ENCODE measurements around the gene OMA1. TPM values are rescaled to one million over a fixed set of nuclear protein-coding genes. Genes with fewer than 3 reads are reported as not detected.
A peak's percentile ranks its signal among the peaks of the same experiment; 100 is the strongest.

The OMA1 gene
- total and polyA plus RNA-seq, 2 of the 4 experiments (the other 2 are of a cell fraction), result 5.9 to 6.4 TPM

DNA sequence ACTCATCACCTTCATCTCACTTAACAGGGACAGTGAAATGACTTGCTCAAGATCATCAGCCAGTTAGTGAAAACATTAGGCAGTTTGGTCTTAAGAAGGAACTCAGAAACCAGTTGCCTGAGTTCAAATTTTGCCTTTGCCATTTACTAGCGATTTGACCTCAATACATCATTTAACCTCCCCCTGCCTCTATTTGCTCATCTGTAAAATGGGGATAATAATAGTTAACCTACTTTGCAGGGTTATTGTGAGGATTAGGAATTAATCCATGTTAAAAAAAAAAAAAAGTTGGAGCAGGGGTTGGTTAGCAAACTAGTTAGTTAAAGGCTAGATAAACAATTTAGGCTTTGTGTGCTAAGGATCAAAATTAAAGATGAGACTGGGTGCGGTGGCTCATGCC lies 41.1 kb upstream of the OMA1 start:
- Histone ChIP-seq H3K14ac (replicated peaks; ENCODE audit: low read depth, low read length) (no peak overlapping the region), H3K36me3 (ENCODE audit: control insufficient read depth, insufficient read depth, low read length) (no peaks in the 10 kb centered on the region), H3K9ac (ENCODE audit: low read depth, low read length) (no peak overlapping the region), H3K23ac (ENCODE audit: low read depth, low read length) (no peak overlapping the region), H3K18ac (ENCODE audit: low read depth, low read length) (no peak overlapping the region), H2AK9ac (replicated peaks; ENCODE audit: low read depth, low read length, poor library complexity) (no peak overlapping the region), H2BK15ac (ENCODE audit: low read depth, low read length) (peak overlapping the region; percentile 28; the same call in 1 of the 3 replicates), H2AFZ (replicated peaks; ENCODE audit: low read length, poor library complexity) (no peak overlapping the region), H3K79me1 (ENCODE audit: low read depth in 1 of 2, low read length in 2 of 2) (no peaks in the 10 kb centered on the region), H3K27me3 (ENCODE audit: control insufficient read depth, insufficient read depth, low read length) (no peaks in the 10 kb centered on the region), H2BK120ac (ENCODE audit: low read depth, low read length) (peak overlapping the region; percentile 12; the same call in 1 of the 2 replicates), H3K9me3 (ENCODE audit: control insufficient read depth, insufficient read depth, low read length) (no peaks in the 10 kb centered on the region), H3K4me1 (ENCODE audit: control insufficient read depth, insufficient read depth, low read length) (peaks cover 19% of the 10 kb centered on the region), H2BK20ac (ENCODE audit: low read depth, low read length) (no peak overlapping the region), H4K20me1 (ENCODE audit: insufficient read depth, low read length) (no peaks in the 10 kb centered on the region), H3K4me2 (ENCODE audit: low read depth, low read length) (no peak overlapping the region), H3K9me1 (ENCODE audit: insufficient read depth, low read length) (peaks cover 22% of the 10 kb centered on the region), H3K56ac (ENCODE audit: extremely low read depth, insufficient read depth, low read length) (no peak overlapping the region), H3K27ac (ENCODE audit: insufficient read depth, low read length) (no peak overlapping the region), H4K8ac (ENCODE audit: low read depth in 2 of 2, low read length in 2 of 2) (no peak overlapping the region), H4K91ac (ENCODE audit: insufficient read depth, low read depth, low read length) (no peak overlapping the region), H2BK5ac (ENCODE audit: low read depth, low read length, poor library complexity, severe bottlenecking) (no peak overlapping the region), H3K4ac (ENCODE audit: low read depth, low read length) (no peak overlapping the region), H2AK5ac (ENCODE audit: low read depth, low read length) (no peak overlapping the region), H4K5ac (ENCODE audit: low read depth, low read length) (no peak overlapping the region), H3K4me3 (ENCODE audit: insufficient read depth, low read depth, low read length) (no peak overlapping the region)
- dilution Hi-C loops (cut with HindIII; ENCODE audit: low sequenced_read_pairs, unreplicated experiment), result no loop called here
- BruUV-seq (replicated peaks), result no TSS peak
- in situ Hi-C loops (cut with MboI; ENCODE audit: low sequenced_read_pairs), result no loop called here
- intact Hi-C loops (cut with micrococcal nuclease), result no loop called here
- ChIA-PET POLR2A (ENCODE audit: unreplicated experiment) (no interaction called here), CTCF (no interaction called here)
- DNase-seq, result no peak
- WGBS, 2 experiments (ENCODE audit: extremely low coverage in 2 of 2, insufficient read length in 1 of 2), result no CpG with 5 or more reads among the region's 2 CpGs
- no peak for ATAC-seq (ENCODE audit: low read depth)
- no peak for TF ChIP-seq FOS (IDR thresholded peaks at IDR 0.05; ENCODE audit: low read depth, low read length)
- no peak for TF ChIP-seq MAFK (IDR thresholded peaks at IDR 0.05; ENCODE audit: low read depth, low read length)
- TF ChIP-seq, protein P1, sequence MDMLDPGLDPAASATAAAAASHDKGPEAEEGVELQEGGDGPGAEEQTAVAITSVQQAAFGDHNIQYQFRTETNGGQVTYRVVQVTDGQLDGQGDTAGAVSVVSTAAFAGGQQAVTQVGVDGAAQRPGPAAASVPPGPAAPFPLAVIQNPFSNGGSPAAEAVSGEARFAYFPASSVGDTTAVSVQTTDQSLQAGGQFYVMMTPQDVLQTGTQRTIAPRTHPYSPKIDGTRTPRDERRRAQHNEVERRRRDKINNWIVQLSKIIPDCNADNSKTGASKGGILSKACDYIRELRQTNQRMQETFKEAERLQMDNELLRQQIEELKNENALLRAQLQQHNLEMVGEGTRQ (IDR thresholded peaks at IDR 0.05; ENCODE audit: low read depth, low read length), result no peak
- no peak for TF ChIP-seq POLR2A (IDR thresholded peaks at IDR 0.05; ENCODE audit: low read depth, low read length)
- no peak for TF ChIP-seq CHD1 (IDR thresholded peaks at IDR 0.05; ENCODE audit: low read depth, low read length)
- no peak for TF ChIP-seq RFX5 (IDR thresholded peaks at IDR 0.05; ENCODE audit: low read depth, low read length)
- no peak for TF ChIP-seq BHLHE40 (IDR thresholded peaks at IDR 0.05; ENCODE audit: low read depth, low read length)
- TF ChIP-seq RAD21 (IDR thresholded peaks at IDR 0.05; ENCODE audit: low read length), result no peak
- TF ChIP-seq, protein P2, sequence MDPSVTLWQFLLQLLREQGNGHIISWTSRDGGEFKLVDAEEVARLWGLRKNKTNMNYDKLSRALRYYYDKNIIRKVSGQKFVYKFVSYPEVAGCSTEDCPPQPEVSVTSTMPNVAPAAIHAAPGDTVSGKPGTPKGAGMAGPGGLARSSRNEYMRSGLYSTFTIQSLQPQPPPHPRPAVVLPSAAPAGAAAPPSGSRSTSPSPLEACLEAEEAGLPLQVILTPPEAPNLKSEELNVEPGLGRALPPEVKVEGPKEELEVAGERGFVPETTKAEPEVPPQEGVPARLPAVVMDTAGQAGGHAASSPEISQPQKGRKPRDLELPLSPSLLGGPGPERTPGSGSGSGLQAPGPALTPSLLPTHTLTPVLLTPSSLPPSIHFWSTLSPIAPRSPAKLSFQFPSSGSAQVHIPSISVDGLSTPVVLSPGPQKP (IDR thresholded peaks at IDR 0.05; ENCODE audit: borderline replicate concordance, low read depth, low read length), result no peak
- no peak for TF ChIP-seq MAZ (IDR thresholded peaks at IDR 0.05; ENCODE audit: borderline replicate concordance, low read depth, low read length)
- TF ChIP-seq, protein P3, sequence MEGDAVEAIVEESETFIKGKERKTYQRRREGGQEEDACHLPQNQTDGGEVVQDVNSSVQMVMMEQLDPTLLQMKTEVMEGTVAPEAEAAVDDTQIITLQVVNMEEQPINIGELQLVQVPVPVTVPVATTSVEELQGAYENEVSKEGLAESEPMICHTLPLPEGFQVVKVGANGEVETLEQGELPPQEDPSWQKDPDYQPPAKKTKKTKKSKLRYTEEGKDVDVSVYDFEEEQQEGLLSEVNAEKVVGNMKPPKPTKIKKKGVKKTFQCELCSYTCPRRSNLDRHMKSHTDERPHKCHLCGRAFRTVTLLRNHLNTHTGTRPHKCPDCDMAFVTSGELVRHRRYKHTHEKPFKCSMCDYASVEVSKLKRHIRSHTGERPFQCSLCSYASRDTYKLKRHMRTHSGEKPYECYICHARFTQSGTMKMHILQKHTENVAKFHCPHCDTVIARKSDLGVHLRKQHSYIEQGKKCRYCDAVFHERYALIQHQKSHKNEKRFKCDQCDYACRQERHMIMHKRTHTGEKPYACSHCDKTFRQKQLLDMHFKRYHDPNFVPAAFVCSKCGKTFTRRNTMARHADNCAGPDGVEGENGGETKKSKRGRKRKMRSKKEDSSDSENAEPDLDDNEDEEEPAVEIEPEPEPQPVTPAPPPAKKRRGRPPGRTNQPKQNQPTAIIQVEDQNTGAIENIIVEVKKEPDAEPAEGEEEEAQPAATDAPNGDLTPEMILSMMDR (conservative IDR thresholded peaks at IDR 0.05; ENCODE audit: low read depth, low read length), result no peak
- no peak for TF ChIP-seq MXI1 (IDR thresholded peaks at IDR 0.05; ENCODE audit: borderline replicate concordance, low read depth, low read length)
- TF ChIP-seq NFE2L2 (IDR thresholded peaks at IDR 0.05; ENCODE audit: low read depth, low read length), result no peak
- no peak for TF ChIP-seq RCOR1 (IDR thresholded peaks at IDR 0.05; ENCODE audit: insufficient replicate concordance, low read length)
- TF ChIP-seq SMC3 (IDR thresholded peaks at IDR 0.05; ENCODE audit: low read depth, low read length), result no peak
- TF ChIP-seq CEBPB (IDR thresholded peaks at IDR 0.05; ENCODE audit: low read depth, low read length), result no peak

Measured in IMR-90 (cell line).